GM23338 (cell line): ENCODE data around the gene MOB3C.
A peak's percentile ranks its signal among the peaks of the same experiment; 100 is the strongest.

Experiments used
- CTCF ChIP-seq, 2 experiments: fragments of 200-600 bp in 1 of 2; sonication (generic) in 1 of 2; conservative IDR thresholded peaks; 2 replicates each; pipeline versions ENCODE4 v1.5.1 to v1.6.1; 2016 to 2017; ENCODE audit warnings: antibody characterized with exemption in 2 of 2, low read depth in 2 of 2, mild to moderate bottlenecking in 2 of 2, moderate library complexity in 1 of 2
- POLR2AphosphoS5 ChIP-seq: IDR thresholded peaks from 2 replicates; pipeline ENCODE4 v1.6.1; 2016; ENCODE audit warnings: antibody characterized with exemption, low read depth
- ZNF331 ChIP-seq: fragments of 250-450 bp; sonication (Bioruptor Pico); IDR thresholded peaks from 2 replicates; pipeline ENCODE4 v1.5.0; 2020; ENCODE audit warnings: low read depth, mild to moderate bottlenecking, moderate library complexity

- TF ChIP-seq CTCF (conservative IDR thresholded peaks at IDR 0.05; ENCODE audit: low read depth in 2 of 2) (peak; percentile 68 to 82), ZNF331 (CRISPR knock-in tag) (no peak), POLR2AphosphoS5 (no peak)
Observed at GRCh38 chr1:46622344-46622743, 5.7 kb upstream of the MOB3C start.
